Glutamatergic neuron (in vitro differentiated cells): ENCODE data around the gene HMOX2. TPM values are rescaled to one million over a fixed set of nuclear protein-coding genes. Genes with fewer than 3 reads are reported as not detected.

Experiments
- DNase-seq: peaks from one replicate; pipeline ENCODE4 v3.0.0; 2022
- H3K27ac Mint-ChIP-seq: one replicate; pipeline ENCODE4 v1.8.0; 2020; ENCODE audit warnings: mild to moderate bottlenecking, mixed read lengths, inconsistent platforms; ENCODE audit not compliant: unreplicated experiment
- H3K27me3 Mint-ChIP-seq: one replicate; pipeline ENCODE4 v1.8.0; 2020; ENCODE audit warnings: mild to moderate bottlenecking, moderate library complexity, mixed read lengths, inconsistent platforms; ENCODE audit not compliant: unreplicated experiment
- H3K36me3 Mint-ChIP-seq: one replicate; pipeline ENCODE4 v1.8.0; 2020; ENCODE audit warnings: mild to moderate bottlenecking, mixed read lengths, inconsistent platforms; ENCODE audit not compliant: unreplicated experiment
- H3K4me1 Mint-ChIP-seq: one replicate; pipeline ENCODE4 v1.8.0; 2020; ENCODE audit warnings: mild to moderate bottlenecking, low read depth, mixed read lengths, inconsistent platforms; ENCODE audit not compliant: unreplicated experiment
- H3K4me3 Mint-ChIP-seq: one replicate; pipeline ENCODE4 v1.8.0; 2020; ENCODE audit warnings: mild to moderate bottlenecking, mixed read lengths, inconsistent platforms; ENCODE audit not compliant: unreplicated experiment
- H3K9me3 Mint-ChIP-seq: one replicate; pipeline ENCODE4 v1.8.0; 2020; ENCODE audit warnings: mild to moderate bottlenecking, moderate library complexity, mixed read lengths, inconsistent platforms; ENCODE audit not compliant: unreplicated experiment
- total RNA-seq: library from RNA; stranded (reverse); fragmentation: NEBNext Ultra II Directional; extraction: Animal tissue kit (Norgen Biotek cat#: 25700); gene quantifications from one replicate; pipeline ENCODE4 v1.2.1, GENCODE V29; 2021; ENCODE audit not compliant: unreplicated experiment
- TF ChIP-seq, protein P1 (sequence below): fragments of 200-600 bp; sonication (generic); IDR thresholded peaks from one replicate; pipeline ENCODE4 v1.5.0; 2021; ENCODE audit not compliant: partially characterized antibody, unreplicated experiment

The HMOX2 gene
- total RNA-seq, 1 donor from 2014 or later = 76.0 TPM

DNA sequence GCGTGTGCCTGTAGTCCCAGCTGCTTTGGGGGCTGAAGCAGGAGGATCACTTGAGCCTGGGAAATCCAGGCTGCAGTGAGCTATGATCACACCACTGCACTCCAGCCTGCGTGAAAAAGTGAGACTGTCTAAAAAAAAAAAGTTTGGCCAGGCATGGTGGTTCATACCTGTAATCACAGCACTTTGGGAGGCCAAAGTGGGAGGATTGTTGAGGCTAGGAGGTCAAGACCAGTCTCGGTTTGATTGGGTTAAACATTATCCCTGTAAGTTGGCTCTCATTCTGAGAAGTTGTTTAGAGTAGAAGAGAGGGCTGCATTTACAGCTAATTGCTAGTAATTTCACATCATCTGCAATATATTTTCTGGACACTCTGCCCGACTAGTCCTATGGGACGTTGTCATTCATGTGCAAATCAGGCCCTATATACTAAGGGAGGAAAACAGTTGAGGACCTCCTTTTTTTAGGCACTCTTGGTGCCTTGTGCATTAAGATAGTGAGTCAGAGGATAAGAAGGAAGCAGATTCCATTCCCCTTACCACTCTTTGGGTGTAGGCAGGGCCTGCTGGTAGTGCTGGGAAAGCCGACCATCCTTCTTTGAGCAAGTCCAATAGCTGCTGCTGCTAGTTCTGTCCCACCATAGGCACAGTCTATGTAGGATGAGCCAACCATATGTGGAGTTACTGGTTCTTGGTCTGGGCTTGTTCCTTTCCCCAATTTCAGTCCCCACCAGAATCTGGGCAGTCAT is 18.7 kb downstream of the HMOX2 start:
- peaks cover 5% of the 10 kb centered on the region for H3K36me3 Mint-ChIP-seq
- peaks cover 2% of the 10 kb centered on the region for H3K27me3 Mint-ChIP-seq
- TF ChIP-seq, protein P1, sequence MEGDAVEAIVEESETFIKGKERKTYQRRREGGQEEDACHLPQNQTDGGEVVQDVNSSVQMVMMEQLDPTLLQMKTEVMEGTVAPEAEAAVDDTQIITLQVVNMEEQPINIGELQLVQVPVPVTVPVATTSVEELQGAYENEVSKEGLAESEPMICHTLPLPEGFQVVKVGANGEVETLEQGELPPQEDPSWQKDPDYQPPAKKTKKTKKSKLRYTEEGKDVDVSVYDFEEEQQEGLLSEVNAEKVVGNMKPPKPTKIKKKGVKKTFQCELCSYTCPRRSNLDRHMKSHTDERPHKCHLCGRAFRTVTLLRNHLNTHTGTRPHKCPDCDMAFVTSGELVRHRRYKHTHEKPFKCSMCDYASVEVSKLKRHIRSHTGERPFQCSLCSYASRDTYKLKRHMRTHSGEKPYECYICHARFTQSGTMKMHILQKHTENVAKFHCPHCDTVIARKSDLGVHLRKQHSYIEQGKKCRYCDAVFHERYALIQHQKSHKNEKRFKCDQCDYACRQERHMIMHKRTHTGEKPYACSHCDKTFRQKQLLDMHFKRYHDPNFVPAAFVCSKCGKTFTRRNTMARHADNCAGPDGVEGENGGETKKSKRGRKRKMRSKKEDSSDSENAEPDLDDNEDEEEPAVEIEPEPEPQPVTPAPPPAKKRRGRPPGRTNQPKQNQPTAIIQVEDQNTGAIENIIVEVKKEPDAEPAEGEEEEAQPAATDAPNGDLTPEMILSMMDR = no peak
- H3K4me3 Mint-ChIP-seq = no peak overlapping the region
- H3K27ac Mint-ChIP-seq = no peak overlapping the region
- H3K9me3 Mint-ChIP-seq = no peaks in the 10 kb centered on the region
- H3K4me1 Mint-ChIP-seq = peaks cover 17% of the 10 kb centered on the region
- no peak for DNase-seq

DNA sequence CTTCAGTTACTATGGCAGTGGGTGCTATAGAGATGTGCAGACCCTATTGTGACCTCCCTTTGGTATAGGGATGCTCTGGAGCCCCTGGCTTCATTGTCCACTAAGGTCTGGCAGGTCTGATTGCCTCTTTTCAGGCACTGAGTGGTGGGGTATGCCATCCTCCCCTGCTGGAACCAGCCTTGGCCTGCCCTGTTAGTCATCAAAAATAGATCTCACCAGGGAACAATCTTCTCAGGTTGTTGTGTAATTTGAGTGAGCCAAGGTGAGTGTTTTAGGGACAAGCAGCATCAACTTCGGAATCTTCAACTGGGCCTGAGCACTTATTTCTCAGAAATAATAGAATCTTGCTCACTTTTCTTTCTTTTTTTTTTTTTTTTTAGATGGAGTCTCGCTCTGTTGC is 19.6 kb downstream of the HMOX2 start:
- Mint-ChIP-seq H3K27me3 (peaks cover 2% of the 10 kb centered on the region), H3K4me1 (peaks cover 24% of the 10 kb centered on the region), H3K36me3 (peaks cover 5% of the 10 kb centered on the region), H3K4me3 (no peak overlapping the region), H3K9me3 (no peaks in the 10 kb centered on the region), H3K27ac (no peak overlapping the region)
- DNase-seq = no peak
- TF ChIP-seq, protein P1 = no peak

DNA sequence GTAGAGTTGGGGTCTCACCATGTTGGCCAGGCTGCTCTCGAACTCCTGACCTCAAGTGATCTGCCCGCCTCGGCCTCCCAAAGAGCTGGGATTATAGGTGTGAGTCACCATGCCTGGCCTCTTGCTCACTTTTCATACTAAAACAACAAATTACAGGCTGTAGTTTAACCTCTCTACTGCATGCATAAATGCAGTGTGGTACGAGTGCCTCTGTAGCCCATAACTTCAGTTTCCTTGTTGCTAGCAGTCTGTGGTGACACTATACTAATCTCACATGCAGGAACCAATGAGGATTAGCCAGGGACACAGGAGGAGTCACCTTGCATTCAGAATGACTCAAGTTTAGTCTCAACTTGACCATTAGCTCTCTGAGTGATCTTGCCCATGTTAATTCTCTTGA is 20.1 kb downstream of the HMOX2 start:
- DNase-seq = no peak
- TF ChIP-seq, protein P1 = no peak
- Mint-ChIP-seq H3K4me3 (no peak overlapping the region), H3K36me3 (peaks cover 5% of the 10 kb centered on the region), H3K4me1 (peaks cover 26% of the 10 kb centered on the region), H3K9me3 (no peaks in the 10 kb centered on the region), H3K27me3 (peaks cover 2% of the 10 kb centered on the region), H3K27ac (no peak overlapping the region)

DNA sequence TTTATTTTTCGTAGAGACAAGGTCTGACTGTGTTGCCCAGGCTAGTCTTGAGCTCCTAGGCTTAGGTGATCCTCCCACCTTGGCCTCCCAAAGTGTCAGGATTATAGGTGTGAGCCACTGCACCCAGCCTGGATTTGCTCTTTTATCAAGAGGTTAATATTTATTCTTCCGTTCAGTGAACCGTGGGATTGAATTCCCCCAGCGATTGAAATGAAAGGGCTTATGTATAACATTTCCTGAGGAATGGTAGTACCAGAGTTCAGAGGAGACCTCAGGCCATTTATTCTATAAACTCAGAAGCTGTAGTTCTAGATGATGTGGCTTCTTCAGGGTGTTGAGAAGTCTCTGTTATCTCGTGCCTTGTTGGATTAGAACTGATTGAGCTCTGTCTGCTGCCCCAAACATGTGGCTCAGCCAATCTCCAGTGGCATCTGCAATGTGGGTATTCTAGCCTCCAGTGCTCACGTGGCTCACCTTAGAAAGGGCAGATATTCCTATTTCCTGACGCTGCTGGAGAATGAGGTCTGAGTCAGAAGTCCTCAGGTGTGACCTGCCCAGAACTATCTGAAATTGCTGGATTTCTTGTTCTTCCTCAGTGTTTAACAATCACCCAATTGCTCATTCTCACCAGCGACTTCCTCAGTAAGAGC is 22.5 kb downstream of the HMOX2 start:
- DNase-seq = no peak
- no peak overlapping the region for H3K27ac Mint-ChIP-seq
- H3K4me1 Mint-ChIP-seq = peaks cover 35% of the 10 kb centered on the region
- no peaks in the 10 kb centered on the region for H3K27me3 Mint-ChIP-seq
- no peak overlapping the region for H3K4me3 Mint-ChIP-seq
- no peaks in the 10 kb centered on the region for H3K9me3 Mint-ChIP-seq
- H3K36me3 Mint-ChIP-seq = no peaks in the 10 kb centered on the region
- TF ChIP-seq, protein P1 = no peak

DNA sequence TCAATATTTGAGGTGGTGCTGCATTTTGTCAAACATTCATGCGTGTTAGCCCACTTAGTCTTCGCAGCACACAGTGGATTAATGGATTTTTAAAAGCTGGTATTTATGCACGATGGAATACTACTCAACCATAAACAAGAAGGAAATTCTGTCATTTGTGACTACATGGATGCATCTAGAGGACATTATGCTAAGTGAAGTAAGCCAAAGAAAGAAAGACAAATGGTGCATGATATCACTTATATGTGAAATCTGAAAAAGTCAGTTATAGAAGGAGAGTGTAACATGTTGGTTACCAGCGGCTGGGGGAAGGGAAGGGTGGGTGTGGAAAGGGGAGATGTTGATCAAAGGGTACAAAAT is 23.0 kb downstream of the HMOX2 start:
- Mint-ChIP-seq H3K36me3 (no peaks in the 10 kb centered on the region), H3K27me3 (no peaks in the 10 kb centered on the region), H3K4me3 (peak overlapping the region; percentile 32), H3K27ac (peak overlapping the region; percentile 24), H3K9me3 (no peaks in the 10 kb centered on the region), H3K4me1 (peaks cover 39% of the 10 kb centered on the region)
- DNase-seq = no peak
- TF ChIP-seq, protein P1 = no peak
